SK-N-SH (cell line): ENCODE results near the gene NPDC1. TPM values are rescaled to one million over a fixed set of nuclear protein-coding genes. Genes with fewer than 3 reads are reported as not detected.

Experiments
- CTCF ChIA-PET: fragments of 300-600, 350-600 bp; formaldehyde crosslinking; extraction: SDS; loops from one replicate; lab custom pipeline; 2021; lab: Yijun Ruan, JAX
- POLR2A ChIA-PET: fragments of 350-600 bp; sonication (Branson Sonifier 250); formaldehyde crosslinking; extraction: SDS; loops from one replicate; lab custom pipeline; 2020; ENCODE audit warnings: antibody characterized with exemption, inconsistent platforms; lab: Yijun Ruan, JAX
- DNase-seq: peaks from one replicate; pipeline ENCODE4 v3.0.0; 2012
- H2AFZ ChIP-seq: fragments of 200-600 bp; sonication (generic); 2 replicates; pipeline ENCODE4 v1.8.1; 2016; ENCODE audit warnings: antibody characterized with exemption, mild to moderate bottlenecking, low read depth
- H3F3A ChIP-seq: fragments of 200-600 bp; sonication (generic); replicated peaks from 2 replicates; pipeline ENCODE3; 2016; ENCODE audit warnings: antibody characterized with exemption, mild to moderate bottlenecking; ENCODE audit not compliant: insufficient read depth
- H3K27ac ChIP-seq, 2 experiments: fragments of 200-500 bp in 1 of 2; fragments of 200-600 bp in 1 of 2; sonication (Bioruptor generic) in 1 of 2; sonication (generic), shearing (Covaris generic) in 1 of 2; 2 replicates each; pipeline versions ENCODE4 v1.5.1 to v1.6.1; 2014 to 2016; ENCODE audit warnings: low read depth in 2 of 2, inconsistent platforms in 1 of 2, low read length in 1 of 2, mild to moderate bottlenecking in 1 of 2, mixed read lengths in 1 of 2
- H3K27me3 ChIP-seq: fragments of 200-600 bp; sonication (generic), shearing (Covaris generic); 2 replicates; pipeline ENCODE4 v1.6.1; 2016; ENCODE audit warnings: mixed run types; ENCODE audit not compliant: insufficient read depth
- H3K36me3 ChIP-seq, 2 experiments: fragments of 200-500 bp in 1 of 2; fragments of 200-600 bp in 1 of 2; sonication (Bioruptor generic) in 1 of 2; sonication (generic) in 1 of 2; replicated peaks in 1 of 2; 2 replicates each; pipeline versions ENCODE3 to v1.5.1; 2014 to 2016; ENCODE audit warnings: low read length in 1 of 2, mild to moderate bottlenecking in 1 of 2; ENCODE audit not compliant: insufficient read depth in 2 of 2, control insufficient read depth in 1 of 2
- H3K4me1 ChIP-seq, 2 experiments: fragments of 200-500 bp in 1 of 2; fragments of 200-600 bp in 1 of 2; sonication (Bioruptor generic) in 1 of 2; sonication (generic), shearing (Covaris generic) in 1 of 2; 2 replicates each; pipeline versions ENCODE4 v1.5.1 to v1.6.1; 2014 to 2016; ENCODE audit warnings: low read depth in 1 of 2, low read length in 1 of 2, mixed run types in 1 of 2; ENCODE audit not compliant: insufficient read depth in 2 of 2, control insufficient read depth in 1 of 2
- H3K4me2 ChIP-seq: fragments of 200-600 bp; sonication (generic), shearing (Covaris generic); 2 replicates; pipeline ENCODE4 v1.6.1; 2017; ENCODE audit warnings: mixed run types
- H3K4me3 ChIP-seq, 2 experiments: fragments of 200-500 bp in 1 of 2; fragments of 200-600 bp in 1 of 2; sonication (Bioruptor generic) in 1 of 2; sonication (generic), shearing (Covaris generic) in 1 of 2; 2 replicates each; pipeline versions ENCODE4 v1.5.1 to v1.8.1; 2014 to 2016; ENCODE audit warnings: low read depth in 2 of 2, inconsistent platforms in 1 of 2, low read length in 1 of 2, mild to moderate bottlenecking in 1 of 2, mixed read lengths in 1 of 2, moderate library complexity in 1 of 2
- H3K79me2 ChIP-seq: fragments of 200-600 bp; sonication (generic); 2 replicates; pipeline ENCODE4 v1.8.1; 2017; ENCODE audit warnings: mild to moderate bottlenecking; ENCODE audit not compliant: insufficient read depth
- H3K9ac ChIP-seq: fragments of 200-600 bp; sonication (generic); 2 replicates; pipeline ENCODE4 v1.6.1; 2017; ENCODE audit warnings: mixed run types
- H3K9me2 ChIP-seq: fragments of 200-600 bp; sonication (generic); 2 replicates; pipeline ENCODE4 v1.6.1; 2017; ENCODE audit warnings: mixed run types
- H3K9me3 ChIP-seq: fragments of 200-600 bp; sonication (generic); 2 replicates; pipeline ENCODE4 v1.6.1; 2017; ENCODE audit warnings: mixed run types, mild to moderate bottlenecking, moderate library complexity
- H4K20me1 ChIP-seq: fragments of 200-600 bp; sonication (generic); 2 replicates; pipeline ENCODE4 v1.6.1; 2017; ENCODE audit warnings: mild to moderate bottlenecking, mixed run types; ENCODE audit not compliant: insufficient read depth
- CHD2 ChIP-seq: fragments of 150-350 bp; IDR thresholded peaks from 2 replicates; pipeline ENCODE4 v1.6.1; 2018; ENCODE audit warnings: low read length; ENCODE audit not compliant: partially characterized antibody
- FOSL2 ChIP-seq: IDR thresholded peaks from 2 replicates; pipeline ENCODE4 v1.4.0; 2012; ENCODE audit warnings: low read depth, mild to moderate bottlenecking, moderate library complexity, borderline replicate concordance
- FOXJ3 ChIP-seq: sonication (generic); formaldehyde crosslinking; IDR thresholded peaks from 2 replicates; pipeline ENCODE4 v1.5.1; 2020; ENCODE audit warnings: mild to moderate bottlenecking, missing genetic modification reagents
- FOXM1 ChIP-seq: IDR thresholded peaks from 2 replicates; pipeline ENCODE4 v1.4.0; 2012; ENCODE audit warnings: low read depth, mild to moderate bottlenecking
- GABPA ChIP-seq: IDR thresholded peaks from 2 replicates; pipeline ENCODE4 v1.4.0; 2012; ENCODE audit warnings: low read depth, mild to moderate bottlenecking
- MAX ChIP-seq: IDR thresholded peaks from 2 replicates; pipeline ENCODE4 v1.4.0; 2012; ENCODE audit warnings: low read depth
- MEF2A ChIP-seq: IDR thresholded peaks from 2 replicates; pipeline ENCODE4 v1.4.0; 2012; ENCODE audit warnings: low read depth, borderline replicate concordance
- MXI1 ChIP-seq: IDR thresholded peaks from 2 replicates; pipeline ENCODE4 v1.6.1; 2012; ENCODE audit warnings: mild to moderate bottlenecking, low read depth, low read length, improper control_type of control experiment
- NFIC ChIP-seq: IDR thresholded peaks from 2 replicates; pipeline ENCODE4 v1.4.0; 2012; ENCODE audit warnings: borderline replicate concordance
- POLR2AphosphoS5 ChIP-seq: IDR thresholded peaks from 2 replicates; pipeline ENCODE4 v1.6.1; 2012; ENCODE audit warnings: low read depth, low read length
- RXRA ChIP-seq: IDR thresholded peaks from 2 replicates; pipeline ENCODE4 v1.4.0; 2012; ENCODE audit warnings: low read depth, mild to moderate bottlenecking, borderline replicate concordance
- TCF12 ChIP-seq: IDR thresholded peaks from 2 replicates; pipeline ENCODE4 v1.4.0; 2012
- YY1 ChIP-seq: IDR thresholded peaks from 2 replicates; pipeline ENCODE4 v1.4.0; 2012; ENCODE audit warnings: low read depth, mild to moderate bottlenecking
- WGBS: methylation state at CpG from one replicate; pipeline ENCODE4 v1.1.6; 2017; ENCODE audit warnings: low lambda C conversion rate; 5-methylcytosine and 5-hydroxymethylcytosine counted together
- polyA plus RNA-seq, 3 experiments: library from polyadenylated mRNA; depleted of rRNA; stranded (reverse); fragments of >200 nt; gene quantifications; 2 replicates each; pipeline ENCODE4 v1.2.3, GENCODE V29; 2012
- TF ChIP-seq, protein P1 (sequence below): IDR thresholded peaks from 2 replicates; pipeline ENCODE4; 2012
- TF ChIP-seq, protein P2 (sequence below): fragments of 150-350 bp; IDR thresholded peaks from 2 replicates; pipeline ENCODE4 v1.6.1; 2017; ENCODE audit warnings: antibody characterized with exemption, low read length, low read depth, borderline replicate concordance
- TF ChIP-seq, protein P3 (sequence below): IDR thresholded peaks from 2 replicates; pipeline ENCODE4 v1.4.0; 2012; ENCODE audit warnings: low read depth, borderline replicate concordance
- TF ChIP-seq, protein P4 (sequence below): fragments of 200-600 bp; sonication (generic); IDR thresholded peaks from 2 replicates; pipeline ENCODE4 v1.6.1; 2017; ENCODE audit warnings: antibody characterized with exemption, mild to moderate bottlenecking, moderate library complexity

Gene NPDC1
- polyA plus RNA-seq, 1 of the 3 experiments (the other 2 are of a cell fraction): 48.1 TPM

DNA sequence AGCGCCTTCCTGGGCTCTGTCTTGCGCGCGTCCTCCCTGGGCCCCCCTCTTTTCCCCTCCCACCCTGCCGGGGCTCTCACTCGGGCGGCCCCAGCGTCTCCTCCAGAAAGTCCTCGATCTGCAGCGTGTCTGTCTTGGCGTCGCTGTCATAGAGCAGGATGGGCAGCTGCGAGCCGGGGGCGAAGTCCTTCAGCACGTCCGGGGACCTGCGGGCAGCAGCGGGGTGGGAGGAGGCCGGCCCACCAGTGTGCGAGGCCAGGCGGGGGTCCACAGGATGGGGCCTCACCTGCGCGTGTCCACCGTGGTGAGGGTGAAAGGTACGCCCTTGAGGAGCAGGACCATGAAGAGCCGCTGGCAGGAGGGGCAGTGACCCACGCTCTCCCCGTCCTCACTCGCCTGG, 50.6 kb downstream of the NPDC1 start:
- TF ChIP-seq NFIC: no peak
- TF ChIP-seq, protein P1, sequence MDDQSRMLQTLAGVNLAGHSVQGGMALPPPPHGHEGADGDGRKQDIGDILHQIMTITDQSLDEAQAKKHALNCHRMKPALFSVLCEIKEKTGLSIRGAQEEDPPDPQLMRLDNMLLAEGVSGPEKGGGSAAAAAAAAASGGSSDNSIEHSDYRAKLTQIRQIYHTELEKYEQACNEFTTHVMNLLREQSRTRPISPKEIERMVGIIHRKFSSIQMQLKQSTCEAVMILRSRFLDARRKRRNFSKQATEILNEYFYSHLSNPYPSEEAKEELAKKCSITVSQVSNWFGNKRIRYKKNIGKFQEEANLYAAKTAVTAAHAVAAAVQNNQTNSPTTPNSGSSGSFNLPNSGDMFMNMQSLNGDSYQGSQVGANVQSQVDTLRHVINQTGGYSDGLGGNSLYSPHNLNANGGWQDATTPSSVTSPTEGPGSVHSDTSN: no peak
- no peak for TF ChIP-seq POLR2AphosphoS5
- TF ChIP-seq MEF2A: no peak
- no peak for TF ChIP-seq FOXJ3 (CRISPR knock-in tag)
- no peak for TF ChIP-seq FOXM1
- TF ChIP-seq, protein P2, sequence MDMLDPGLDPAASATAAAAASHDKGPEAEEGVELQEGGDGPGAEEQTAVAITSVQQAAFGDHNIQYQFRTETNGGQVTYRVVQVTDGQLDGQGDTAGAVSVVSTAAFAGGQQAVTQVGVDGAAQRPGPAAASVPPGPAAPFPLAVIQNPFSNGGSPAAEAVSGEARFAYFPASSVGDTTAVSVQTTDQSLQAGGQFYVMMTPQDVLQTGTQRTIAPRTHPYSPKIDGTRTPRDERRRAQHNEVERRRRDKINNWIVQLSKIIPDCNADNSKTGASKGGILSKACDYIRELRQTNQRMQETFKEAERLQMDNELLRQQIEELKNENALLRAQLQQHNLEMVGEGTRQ: no peak
- TF ChIP-seq MAX: no peak
- TF ChIP-seq, protein P3, sequence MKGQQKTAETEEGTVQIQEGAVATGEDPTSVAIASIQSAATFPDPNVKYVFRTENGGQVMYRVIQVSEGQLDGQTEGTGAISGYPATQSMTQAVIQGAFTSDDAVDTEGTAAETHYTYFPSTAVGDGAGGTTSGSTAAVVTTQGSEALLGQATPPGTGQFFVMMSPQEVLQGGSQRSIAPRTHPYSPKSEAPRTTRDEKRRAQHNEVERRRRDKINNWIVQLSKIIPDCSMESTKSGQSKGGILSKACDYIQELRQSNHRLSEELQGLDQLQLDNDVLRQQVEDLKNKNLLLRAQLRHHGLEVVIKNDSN: no peak
- TF ChIP-seq CHD2: no peak
- TF ChIP-seq GABPA: no peak
- TF ChIP-seq TCF12: no peak
- no peak for TF ChIP-seq RXRA
- TF ChIP-seq, protein P4, sequence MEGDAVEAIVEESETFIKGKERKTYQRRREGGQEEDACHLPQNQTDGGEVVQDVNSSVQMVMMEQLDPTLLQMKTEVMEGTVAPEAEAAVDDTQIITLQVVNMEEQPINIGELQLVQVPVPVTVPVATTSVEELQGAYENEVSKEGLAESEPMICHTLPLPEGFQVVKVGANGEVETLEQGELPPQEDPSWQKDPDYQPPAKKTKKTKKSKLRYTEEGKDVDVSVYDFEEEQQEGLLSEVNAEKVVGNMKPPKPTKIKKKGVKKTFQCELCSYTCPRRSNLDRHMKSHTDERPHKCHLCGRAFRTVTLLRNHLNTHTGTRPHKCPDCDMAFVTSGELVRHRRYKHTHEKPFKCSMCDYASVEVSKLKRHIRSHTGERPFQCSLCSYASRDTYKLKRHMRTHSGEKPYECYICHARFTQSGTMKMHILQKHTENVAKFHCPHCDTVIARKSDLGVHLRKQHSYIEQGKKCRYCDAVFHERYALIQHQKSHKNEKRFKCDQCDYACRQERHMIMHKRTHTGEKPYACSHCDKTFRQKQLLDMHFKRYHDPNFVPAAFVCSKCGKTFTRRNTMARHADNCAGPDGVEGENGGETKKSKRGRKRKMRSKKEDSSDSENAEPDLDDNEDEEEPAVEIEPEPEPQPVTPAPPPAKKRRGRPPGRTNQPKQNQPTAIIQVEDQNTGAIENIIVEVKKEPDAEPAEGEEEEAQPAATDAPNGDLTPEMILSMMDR: no peak
- TF ChIP-seq FOSL2: no peak
- TF ChIP-seq YY1: no peak
- no peak for TF ChIP-seq MXI1
- peaks cover 9 to 24% of the 10 kb centered on the region in 2 experiments; a peak in 3 of 4 replicates for H3K4me1 ChIP-seq
- H3K4me2 ChIP-seq: no peak overlapping the region
- H4K20me1 ChIP-seq: 0 out of 2 replicates have a peak, but pooled peaks cover 3% of the 10 kb centered on the region
- no peak overlapping the region for H2AFZ ChIP-seq
- H3K4me3 ChIP-seq: no peak overlapping the region
- no peaks in the 10 kb centered on the region for H3K9me2 ChIP-seq
- H3K9ac ChIP-seq: no peak overlapping the region
- CTCF ChIA-PET: interaction anchor here (0.9 to 6.8 kb wide), 5 partner anchors 33 to 68 kb away, joined by 3 to 68 read pairs (median 10); partner anchors contain the start of genes ABCA2, FBXW5 and FUT7
- peaks cover 0 to 7% of the 10 kb centered on the region in 2 experiments for H3K36me3 ChIP-seq
- WGBS: 93% methylated on average over 30 of the region's 30 CpGs
- peaks cover 18% of the 10 kb centered on the region; the same call in 1 of the 2 replicates for H3K79me2 ChIP-seq
- POLR2A ChIA-PET: interaction anchor here (0.7 kb wide), 1 partner anchor 44 kb away, joined by 3 read pairs; no protein-coding TSS in a partner anchor
- H3K27me3 ChIP-seq: no peaks in the 10 kb centered on the region
- H3F3A ChIP-seq: no peaks in the 10 kb centered on the region
- no peak overlapping the region for H3K27ac ChIP-seq
- H3K9me3 ChIP-seq: no peaks in the 10 kb centered on the region
- no peak for DNase-seq
